Measurements from ENCODE around the gene DOCK9.
A peak's percentile ranks its signal among the peaks of the same experiment; 100 is the strongest.

Gene DOCK9

DNA sequence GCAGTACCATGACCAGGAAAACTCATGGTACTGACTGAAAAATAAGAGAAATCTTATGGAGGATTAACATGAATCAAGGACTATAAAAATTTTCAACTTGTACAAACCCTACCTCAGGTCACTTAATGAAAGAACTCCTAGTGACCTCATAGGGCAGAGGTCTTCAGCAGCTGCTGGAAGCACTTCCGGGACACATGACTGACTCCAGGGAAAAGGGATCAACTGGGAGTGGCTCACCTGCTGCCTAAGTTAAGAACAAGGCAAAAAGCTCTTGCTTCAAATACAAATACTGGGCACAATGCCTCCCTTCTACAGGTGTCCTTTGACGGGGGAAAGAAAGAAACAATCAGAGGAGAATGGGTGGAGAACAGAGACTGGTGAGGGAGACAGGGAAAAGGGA is 18.6 kb downstream of the DOCK9 start:
- CTCF ChIA-PET, result no interaction called here
- Mint-ChIP-seq H3K4me3 (no peak overlapping the region), H3K36me3 (peaks cover 13% of the 10 kb centered on the region), H3K4me1 (peaks cover 2% of the 10 kb centered on the region), H3K27ac (no peak overlapping the region), H3K9me3 (peaks cover 2% of the 10 kb centered on the region), H3K27me3 (no peaks in the 10 kb centered on the region)
- DNase-seq, result no peak

DNA sequence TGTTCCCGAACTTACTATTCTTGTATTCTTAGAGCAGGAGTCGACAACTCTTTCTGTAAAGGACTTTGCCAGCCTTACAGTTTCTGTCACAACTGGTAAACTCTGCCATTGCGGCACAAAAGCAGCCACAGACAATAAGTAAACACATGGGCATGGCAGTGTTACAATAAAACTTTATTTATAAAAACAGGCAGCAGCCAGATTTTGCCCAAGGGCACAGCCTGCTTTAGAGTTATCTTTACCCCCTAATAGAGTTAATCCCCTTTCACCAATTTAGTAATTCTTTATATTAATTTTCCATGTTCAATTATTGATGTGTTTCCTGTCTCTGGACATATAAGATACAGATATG is 19.4 kb downstream of the DOCK9 start:
- no peak for DNase-seq
- CTCF ChIA-PET, result no interaction called here
- Mint-ChIP-seq H3K27me3 (no peaks in the 10 kb centered on the region), H3K4me1 (peaks cover 2% of the 10 kb centered on the region), H3K27ac (no peak overlapping the region), H3K9me3 (no peaks in the 10 kb centered on the region), H3K36me3 (peaks cover 15% of the 10 kb centered on the region), H3K4me3 (no peak overlapping the region)

DNA sequence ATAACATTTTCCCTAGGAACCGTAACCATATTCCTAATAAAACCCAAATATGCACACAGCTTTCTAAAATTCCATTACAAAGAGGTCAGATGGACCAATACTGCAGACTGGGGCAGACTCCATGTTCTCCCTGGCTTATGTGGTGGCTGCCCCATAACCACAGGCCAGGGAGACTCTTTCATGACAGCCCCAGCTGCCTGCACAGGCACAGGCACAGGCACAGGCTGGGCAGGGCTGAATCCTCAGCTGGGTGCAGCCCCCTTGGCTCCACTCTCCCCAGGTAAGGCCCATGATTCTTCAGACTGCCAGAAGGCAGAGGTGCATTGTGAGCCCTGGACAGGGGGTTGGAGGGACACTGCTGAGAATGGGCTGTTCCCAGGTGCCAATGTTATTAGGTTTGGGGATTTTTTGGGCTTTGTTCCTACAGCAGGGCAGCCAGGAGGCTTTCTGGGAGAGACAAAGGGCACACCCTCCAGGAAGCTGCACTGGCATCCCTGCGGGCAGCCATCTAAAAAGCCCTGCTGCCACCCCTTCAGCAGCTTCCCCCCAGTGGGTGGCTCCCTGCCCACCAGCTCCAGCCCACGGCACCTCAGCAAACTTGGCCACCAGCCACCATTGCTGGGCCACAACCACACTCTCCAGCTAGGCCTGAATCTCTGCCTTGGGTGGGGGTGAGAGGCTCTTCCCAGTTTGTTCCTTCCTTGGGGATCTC is 20.0 kb downstream of the DOCK9 start:
- no peak overlapping the region for H3K4me3 Mint-ChIP-seq
- CTCF ChIA-PET, result no interaction called here
- no peaks in the 10 kb centered on the region for H3K9me3 Mint-ChIP-seq
- no peak overlapping the region for H3K27ac Mint-ChIP-seq
- no peak for DNase-seq
- H3K4me1 Mint-ChIP-seq, result peaks cover 2% of the 10 kb centered on the region
- H3K36me3 Mint-ChIP-seq, result peaks cover 20% of the 10 kb centered on the region
- H3K27me3 Mint-ChIP-seq, result no peaks in the 10 kb centered on the region

DNA sequence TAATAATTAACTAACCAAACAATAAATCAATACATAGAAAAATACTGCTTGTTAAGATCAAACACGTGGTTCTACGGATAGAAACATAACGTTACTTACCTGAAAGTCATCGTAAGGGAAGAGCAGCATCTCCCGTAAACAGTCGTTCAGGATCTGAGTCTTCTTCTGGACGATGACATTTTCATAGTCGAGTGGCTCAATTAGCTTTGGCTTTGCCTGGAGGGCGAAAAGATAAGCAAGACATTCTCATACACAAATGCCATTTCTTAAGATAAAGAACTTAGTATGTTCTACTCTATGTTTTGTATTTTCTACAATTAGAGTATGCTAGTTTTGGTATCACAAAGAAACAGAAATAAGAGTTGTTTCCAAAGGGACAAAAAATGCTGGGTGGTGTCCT is 22.5 kb downstream of the DOCK9 start:
- no peak overlapping the region for H3K4me3 Mint-ChIP-seq
- no peaks in the 10 kb centered on the region for H3K9me3 Mint-ChIP-seq
- DNase-seq, result no peak
- peaks cover 2% of the 10 kb centered on the region for H3K4me1 Mint-ChIP-seq
- H3K27ac Mint-ChIP-seq, result no peak overlapping the region
- peaks cover 34% of the 10 kb centered on the region for H3K36me3 Mint-ChIP-seq
- H3K27me3 Mint-ChIP-seq, result no peaks in the 10 kb centered on the region
- CTCF ChIA-PET, result no interaction called here

DNA sequence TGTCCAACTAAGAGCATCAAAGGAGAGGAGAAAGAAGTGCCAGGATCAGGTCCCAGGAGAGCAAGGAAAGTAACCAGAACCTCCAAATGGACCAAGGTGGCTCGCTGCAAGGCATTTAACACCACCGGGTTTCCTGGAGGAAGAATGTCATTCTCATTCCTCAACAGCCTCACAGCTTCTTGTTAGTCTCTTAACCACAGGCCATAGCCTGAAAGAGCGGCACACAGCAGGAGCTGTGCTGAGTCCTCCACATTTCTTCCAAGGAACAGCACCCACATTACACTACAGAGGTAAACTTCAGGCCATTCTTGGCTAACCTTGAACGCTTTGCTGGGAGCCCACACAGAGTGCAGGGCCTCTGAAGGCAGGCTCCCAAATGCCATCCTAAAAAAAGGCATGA is 23.6 kb downstream of the DOCK9 start:
- CTCF ChIA-PET, result interaction anchor here (0.6 to 1.3 kb wide), 3 partner anchors 9 to 302 kb away, joined by 3 to 4 read pairs (median 3); no protein-coding TSS in a partner anchor
- Mint-ChIP-seq H3K27me3 (no peaks in the 10 kb centered on the region), H3K9me3 (no peaks in the 10 kb centered on the region), H3K4me1 (peaks cover 2% of the 10 kb centered on the region), H3K36me3 (peaks cover 40% of the 10 kb centered on the region), H3K27ac (no peak overlapping the region), H3K4me3 (no peak overlapping the region)
- DNase-seq, result no peak

DNA sequence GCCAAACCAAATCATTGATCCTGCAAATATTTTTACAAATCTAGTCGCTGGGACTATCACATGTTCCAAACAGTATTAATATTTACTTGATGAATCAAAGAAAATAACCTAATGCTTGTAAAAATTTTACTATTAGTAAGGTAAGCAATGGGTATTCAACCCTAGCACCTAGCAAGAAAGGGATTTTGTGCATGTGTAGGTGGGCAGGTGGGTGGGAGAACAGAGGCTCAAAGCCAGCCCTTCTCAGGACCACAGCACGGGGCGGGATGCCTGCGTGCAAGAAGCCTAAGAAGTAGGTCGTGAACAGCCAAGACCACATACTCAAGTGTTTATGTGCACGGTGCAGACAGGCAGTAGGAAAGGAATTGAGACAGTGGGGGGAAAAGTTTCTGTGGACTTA is 26.6 kb downstream of the DOCK9 start:
- no peaks in the 10 kb centered on the region for H3K9me3 Mint-ChIP-seq
- no peak overlapping the region for H3K4me3 Mint-ChIP-seq
- CTCF ChIA-PET, result no interaction called here
- H3K4me1 Mint-ChIP-seq, result peaks cover 12% of the 10 kb centered on the region
- H3K27me3 Mint-ChIP-seq, result no peaks in the 10 kb centered on the region
- DNase-seq, result no peak
- H3K36me3 Mint-ChIP-seq, result peaks cover 45% of the 10 kb centered on the region
- no peak overlapping the region for H3K27ac Mint-ChIP-seq

DNA sequence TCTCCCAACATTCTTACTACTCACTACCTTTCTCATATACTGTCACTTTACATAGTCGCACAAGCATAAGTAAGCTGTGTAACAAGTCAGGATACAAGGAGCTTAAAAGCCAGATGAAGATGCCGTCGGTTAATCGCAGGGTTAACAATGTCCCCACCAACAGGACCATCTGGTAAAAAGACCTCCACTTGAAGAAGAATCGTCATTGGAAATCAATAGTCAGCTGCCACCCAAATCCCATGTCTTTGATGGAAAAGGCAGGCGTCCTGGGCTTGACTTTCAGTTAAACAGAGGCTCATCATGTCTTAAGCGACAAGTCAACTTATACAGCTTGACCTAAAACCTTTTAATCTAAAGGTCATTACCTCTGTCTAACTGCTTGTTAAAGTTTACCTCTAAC is 27.2 kb downstream of the DOCK9 start:
- Mint-ChIP-seq H3K4me3 (no peak overlapping the region), H3K9me3 (no peaks in the 10 kb centered on the region), H3K36me3 (peaks cover 45% of the 10 kb centered on the region), H3K4me1 (peaks cover 12% of the 10 kb centered on the region), H3K27me3 (no peaks in the 10 kb centered on the region), H3K27ac (no peak overlapping the region)
- no peak for DNase-seq
- CTCF ChIA-PET, result no interaction called here

DNA sequence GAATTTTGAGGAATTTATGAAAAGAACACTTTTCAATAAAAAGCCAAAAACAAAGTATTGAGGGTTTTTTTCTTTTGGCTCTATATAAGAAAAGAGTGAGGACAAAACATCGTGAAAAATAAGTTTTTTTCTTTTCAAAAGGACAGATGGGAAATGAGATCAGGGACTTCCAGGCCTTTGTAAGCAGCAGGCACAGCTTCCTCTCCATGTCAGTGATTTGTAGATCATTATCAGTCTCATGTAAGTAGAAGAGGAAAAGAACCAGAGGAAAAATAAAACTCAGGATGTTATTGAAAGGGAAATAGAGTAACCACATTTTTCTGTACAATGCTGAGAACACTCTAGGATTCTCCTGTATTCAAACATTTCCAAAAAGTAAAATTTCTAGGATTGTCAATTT is 29.9 kb downstream of the DOCK9 start:
- CTCF ChIA-PET, result no interaction called here
- Mint-ChIP-seq H3K36me3 (peaks cover 29% of the 10 kb centered on the region), H3K27me3 (no peaks in the 10 kb centered on the region), H3K27ac (no peak overlapping the region), H3K4me3 (no peak overlapping the region), H3K9me3 (no peaks in the 10 kb centered on the region), H3K4me1 (peaks cover 12% of the 10 kb centered on the region)
- DNase-seq, result no peak

DNA sequence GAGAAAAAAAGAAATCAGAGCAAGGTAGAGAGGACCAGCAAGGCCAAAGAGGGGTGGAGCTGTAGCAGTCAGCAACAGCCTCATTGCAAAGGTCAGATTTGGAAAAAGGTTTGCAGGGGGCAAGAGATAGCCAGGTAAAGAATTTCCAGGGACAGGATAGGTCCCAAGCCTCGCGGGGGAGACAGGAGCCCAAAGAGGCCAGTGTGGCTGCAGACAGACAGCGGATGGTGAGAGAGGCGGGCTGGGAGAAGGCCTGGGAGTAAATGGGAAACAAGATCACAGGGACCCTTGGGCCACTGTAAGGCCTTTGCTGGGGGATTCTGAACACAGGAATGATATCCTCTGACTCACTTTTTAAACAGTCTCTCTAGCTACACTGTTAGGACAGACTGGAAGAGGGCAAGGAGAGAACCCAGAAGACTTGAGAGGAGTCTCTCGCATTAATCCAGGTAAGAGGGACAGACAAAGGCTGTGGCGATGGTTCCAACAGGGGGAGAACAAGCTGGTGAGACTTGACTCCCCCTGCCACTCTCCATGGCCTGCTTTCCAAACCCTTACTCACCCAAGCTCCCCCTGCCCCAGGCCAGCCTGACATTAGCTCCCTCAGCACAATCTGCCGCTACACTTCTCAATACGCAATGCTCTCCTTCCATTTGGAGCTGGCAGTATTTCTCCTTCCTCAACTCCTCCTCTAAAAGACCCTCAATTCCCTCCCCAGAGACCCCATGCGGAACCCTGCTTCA is 31.8 kb downstream of the DOCK9 start:
- Mint-ChIP-seq H3K36me3 (peaks cover 17% of the 10 kb centered on the region), H3K4me3 (no peak overlapping the region), H3K4me1 (peaks cover 12% of the 10 kb centered on the region), H3K9me3 (no peaks in the 10 kb centered on the region), H3K27me3 (no peaks in the 10 kb centered on the region), H3K27ac (peak overlapping the region; percentile 20)
- CTCF ChIA-PET, result no interaction called here
- DNase-seq, result no peak

DNA sequence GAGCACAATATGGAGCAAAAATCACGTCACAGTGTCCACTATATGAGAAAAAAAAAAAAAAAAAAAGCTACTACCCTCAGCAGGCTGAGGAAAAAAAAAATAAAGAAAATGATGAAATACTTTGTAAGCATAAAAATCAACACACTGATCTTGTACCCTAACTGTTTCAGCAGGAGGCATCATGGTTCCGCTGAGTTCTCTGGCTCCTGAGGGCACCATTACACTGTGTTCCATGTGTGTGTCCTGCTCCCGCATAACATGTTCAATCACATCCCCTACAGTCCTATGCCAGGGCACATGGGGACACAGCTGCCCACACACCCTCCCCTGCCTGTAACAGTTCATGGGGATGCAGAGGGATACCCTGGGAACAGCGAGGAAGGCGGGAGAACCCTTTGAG is 33.5 kb downstream of the DOCK9 start:
- Mint-ChIP-seq H3K36me3 (peaks cover 5% of the 10 kb centered on the region), H3K4me1 (peaks cover 12% of the 10 kb centered on the region), H3K27me3 (no peaks in the 10 kb centered on the region)

DNA sequence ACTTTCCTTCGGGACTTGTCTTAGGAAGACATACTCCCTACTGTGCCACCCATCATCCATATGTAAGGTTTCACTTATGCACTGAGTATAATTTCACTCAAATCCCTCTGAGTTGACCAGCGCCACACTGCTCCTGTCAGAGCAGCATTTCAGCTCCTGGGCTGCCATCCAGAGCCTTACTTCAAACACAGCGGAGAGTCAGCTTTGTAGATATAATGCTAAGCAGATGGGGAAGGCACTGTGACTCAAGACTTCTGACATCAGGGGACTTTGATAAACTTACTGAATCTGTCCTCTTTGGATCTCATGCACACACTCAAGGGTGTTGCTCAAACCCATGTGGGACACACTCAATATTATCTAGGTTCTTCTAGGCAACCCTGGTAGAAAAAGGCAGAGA is 34.9 kb downstream of the DOCK9 start:
- Mint-ChIP-seq H3K4me3 (no peak overlapping the region), H3K4me1 (peaks cover 4% of the 10 kb centered on the region), H3K27me3 (no peaks in the 10 kb centered on the region)

More for the DNA sequence above, 33.5 kb downstream of the DOCK9 start:
- Mint-ChIP-seq H3K4me3 (no peak overlapping the region), H3K9me3 (no peaks in the 10 kb centered on the region), H3K27ac (no peak overlapping the region)
- no peak for DNase-seq
- CTCF ChIA-PET, result interaction anchor here (0.9 to 1.1 kb wide), 2 partner anchors 10 to 88 kb away, joined by 3 to 4 read pairs; no protein-coding TSS in a partner anchor

DNA sequence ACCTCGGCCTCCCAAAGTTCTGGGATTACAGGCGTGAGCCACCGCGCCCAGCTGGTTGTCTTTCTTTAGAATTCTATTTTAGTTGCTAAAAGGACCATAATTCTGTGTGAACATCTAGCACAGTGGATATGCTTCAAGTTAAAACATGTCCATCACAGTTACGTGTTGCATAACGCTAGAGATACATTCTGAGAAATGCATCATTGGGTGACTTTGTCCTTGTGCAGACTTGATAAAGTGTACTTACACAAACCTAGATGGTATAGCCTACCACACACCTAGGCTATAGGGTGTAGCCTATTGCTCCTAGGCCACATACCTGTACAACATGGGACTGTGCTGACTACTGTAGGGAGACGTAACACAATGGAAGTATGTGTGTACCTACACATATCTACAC is 35.4 kb downstream of the DOCK9 start:
- CTCF ChIA-PET, result interaction anchor here (1.3 kb wide), 1 partner anchor 73 kb away, joined by 4 read pairs; no protein-coding TSS in a partner anchor
- no peak for DNase-seq
- Mint-ChIP-seq H3K27me3 (no peaks in the 10 kb centered on the region), H3K4me1 (peaks cover 3% of the 10 kb centered on the region), H3K36me3 (peaks cover 3% of the 10 kb centered on the region), H3K27ac (no peak overlapping the region), H3K4me3 (no peak overlapping the region), H3K9me3 (no peaks in the 10 kb centered on the region)

More for the DNA sequence above, 34.9 kb downstream of the DOCK9 start:
- Mint-ChIP-seq H3K27ac (no peak overlapping the region), H3K36me3 (peaks cover under 1% of the 10 kb centered on the region), H3K9me3 (no peaks in the 10 kb centered on the region)
- no peak for DNase-seq
- CTCF ChIA-PET, result no interaction called here

DNA sequence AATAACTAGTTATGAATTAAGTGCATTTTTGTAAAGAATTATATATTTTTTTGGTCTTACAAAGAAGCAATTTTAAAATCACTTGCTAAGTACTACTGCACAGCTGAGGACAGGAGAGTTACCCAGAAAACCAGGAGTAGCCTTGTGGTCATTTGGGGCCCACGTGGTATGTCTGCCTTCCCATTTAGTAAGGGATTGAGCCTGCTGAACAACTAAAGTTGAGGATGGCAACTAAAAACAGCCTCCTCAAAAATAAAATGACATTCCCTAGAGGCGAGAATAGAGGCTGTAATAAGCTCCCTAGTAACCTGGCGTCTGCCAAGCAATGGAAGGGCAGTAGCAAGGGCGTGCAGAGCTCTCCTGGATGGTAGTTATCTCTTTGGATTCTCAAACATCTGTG is 36.3 kb downstream of the DOCK9 start:
- Mint-ChIP-seq H3K27ac (no peak overlapping the region), H3K27me3 (no peaks in the 10 kb centered on the region)

DNA sequence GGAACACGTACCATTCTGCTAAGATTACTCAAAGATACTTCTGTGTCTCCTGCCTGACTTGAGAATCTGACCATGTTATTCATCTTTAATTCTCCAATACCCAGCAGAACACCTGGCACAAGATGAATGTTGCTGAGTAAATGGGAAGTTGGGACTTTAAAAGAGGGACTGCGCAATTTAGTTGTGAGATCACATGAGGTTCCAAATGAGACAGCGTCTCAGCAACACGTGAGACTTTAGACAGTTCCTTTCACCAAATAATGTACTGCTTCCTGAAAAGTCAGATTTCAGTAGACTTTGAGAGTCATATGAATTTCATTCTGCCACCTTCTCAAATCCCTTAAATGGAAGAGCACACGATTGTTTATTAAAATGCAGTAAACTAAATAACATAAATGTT is 36.7 kb downstream of the DOCK9 start:
- CTCF ChIA-PET, result interaction anchor here (1.3 kb wide), 1 partner anchor 72 kb away, joined by 4 read pairs; no protein-coding TSS in a partner anchor
- no peak overlapping the region for H3K27ac Mint-ChIP-seq
- no peak for DNase-seq
- no peak overlapping the region for H3K4me3 Mint-ChIP-seq
- peaks cover 5% of the 10 kb centered on the region for H3K36me3 Mint-ChIP-seq
- H3K27me3 Mint-ChIP-seq, result no peaks in the 10 kb centered on the region
- peaks cover 1% of the 10 kb centered on the region for H3K9me3 Mint-ChIP-seq
- peaks cover 3% of the 10 kb centered on the region for H3K4me1 Mint-ChIP-seq

More for the DNA sequence above, 36.3 kb downstream of the DOCK9 start:
- CTCF ChIA-PET, result interaction anchor here (1.3 kb wide), 1 partner anchor 72 kb away, joined by 4 read pairs; no protein-coding TSS in a partner anchor
- Mint-ChIP-seq H3K4me3 (no peak overlapping the region), H3K9me3 (no peaks in the 10 kb centered on the region), H3K4me1 (peaks cover 3% of the 10 kb centered on the region), H3K36me3 (peaks cover 3% of the 10 kb centered on the region)
- no peak for DNase-seq
